HG02973 (cell line): ENCODE measurements around the gene LPP.

Experiments
- ATAC-seq: cut with Tn5 transposase; IDR thresholded peaks from one replicate; pipeline ENCODE4 v1.9.1; 2021; ENCODE audit warnings: moderate library complexity; ENCODE audit not compliant: unreplicated experiment

LPP gene

DNA sequence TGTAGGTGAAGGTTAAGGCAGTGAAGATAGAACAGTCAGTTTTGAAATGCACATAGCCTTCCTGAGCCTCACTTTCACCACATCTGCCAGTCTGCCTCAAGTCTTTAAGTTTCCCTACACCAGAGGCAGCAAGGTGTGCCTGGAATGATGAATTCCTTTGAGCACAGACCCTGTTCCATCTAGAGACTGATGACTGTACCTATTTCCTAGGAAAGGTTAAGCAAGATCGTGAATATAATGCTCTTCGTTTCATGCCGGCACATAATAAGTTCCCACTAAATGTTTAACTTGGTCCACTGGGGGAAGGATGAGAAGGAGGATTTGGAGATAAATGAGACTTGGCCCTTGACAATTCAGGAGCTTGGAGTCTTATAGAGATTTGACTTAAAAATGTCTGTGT lies 141.9 kb downstream of the LPP start:
- ATAC-seq: no peak

DNA sequence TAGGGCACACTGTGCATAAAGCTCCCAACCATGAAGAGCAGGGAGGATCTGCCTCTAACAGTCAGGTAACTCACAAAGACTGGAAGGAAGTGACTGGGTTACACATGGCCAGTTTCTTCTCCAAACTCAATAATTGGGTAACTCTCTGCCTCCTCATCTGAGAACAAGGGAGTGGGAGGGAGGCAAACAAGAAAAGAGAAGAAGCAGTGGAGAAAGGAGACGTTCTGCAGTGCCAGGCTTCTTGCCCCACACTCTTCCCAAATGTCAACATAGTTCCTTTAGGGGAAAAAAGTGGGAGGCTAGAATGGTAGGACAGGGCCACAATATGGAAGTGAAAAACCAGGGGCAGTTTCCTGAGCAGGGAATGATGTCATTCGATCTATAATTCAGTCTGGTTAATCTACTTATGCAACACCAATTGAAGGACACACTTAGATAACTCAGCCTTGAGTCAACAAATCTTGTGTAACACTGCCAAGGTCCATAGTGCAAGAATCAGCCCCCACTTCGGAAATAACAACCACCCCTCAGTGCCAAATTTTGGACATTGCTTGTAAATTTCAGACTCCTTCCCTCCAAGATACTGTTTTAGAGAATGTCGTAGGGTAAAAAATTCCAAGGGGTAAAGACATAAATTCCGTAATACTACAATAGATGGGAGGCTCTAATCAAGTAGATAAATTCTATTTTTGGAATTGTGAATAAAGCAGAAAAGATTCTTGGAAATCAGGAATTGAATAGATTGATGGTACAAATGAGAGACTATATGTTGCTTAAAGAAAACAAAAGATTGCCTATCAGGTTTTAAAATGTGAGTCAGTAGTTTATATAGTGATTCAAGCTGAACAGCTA lies 143.0 kb downstream of the LPP start:
- no peak for ATAC-seq

DNA sequence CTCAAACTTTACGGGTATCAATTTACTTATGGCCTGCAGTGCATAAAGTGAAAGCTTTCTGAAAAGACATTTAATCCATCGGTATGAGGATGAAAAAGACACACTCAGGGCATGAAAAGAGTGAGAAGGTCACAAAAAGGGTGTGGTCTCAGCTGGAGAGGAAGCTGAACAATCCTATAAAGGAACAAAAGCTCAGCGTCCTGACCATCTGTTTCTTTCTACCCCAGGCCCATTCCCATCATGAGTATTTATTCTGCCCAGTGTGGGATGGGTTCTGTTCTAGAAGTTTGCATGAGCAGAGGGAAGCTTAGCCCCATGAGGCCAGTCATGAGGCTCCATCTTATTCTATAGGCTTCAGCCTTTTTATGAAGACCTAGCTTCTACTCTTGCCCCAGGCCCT lies 144.6 kb downstream of the LPP start:
- no peak for ATAC-seq

DNA sequence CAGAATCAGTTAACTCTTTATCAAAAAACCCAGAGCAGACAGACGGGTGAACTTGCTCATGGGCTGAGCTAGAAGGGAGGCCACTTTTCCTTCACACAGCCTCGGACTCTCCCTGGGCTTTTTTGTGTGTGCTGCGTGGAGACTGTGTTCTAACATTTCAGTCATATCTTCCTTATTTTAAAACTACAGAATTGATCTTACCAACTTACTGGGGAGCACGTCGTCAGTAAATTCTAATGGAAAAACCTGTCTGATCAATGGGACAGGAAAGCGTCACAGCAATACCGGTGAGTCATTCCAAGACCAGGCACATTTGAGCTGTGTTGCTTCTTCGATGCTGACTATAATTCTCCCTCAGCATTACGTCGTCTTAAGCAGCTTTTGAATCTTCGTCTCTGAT lies 145.1 kb downstream of the LPP start:
- ATAC-seq: no peak

DNA sequence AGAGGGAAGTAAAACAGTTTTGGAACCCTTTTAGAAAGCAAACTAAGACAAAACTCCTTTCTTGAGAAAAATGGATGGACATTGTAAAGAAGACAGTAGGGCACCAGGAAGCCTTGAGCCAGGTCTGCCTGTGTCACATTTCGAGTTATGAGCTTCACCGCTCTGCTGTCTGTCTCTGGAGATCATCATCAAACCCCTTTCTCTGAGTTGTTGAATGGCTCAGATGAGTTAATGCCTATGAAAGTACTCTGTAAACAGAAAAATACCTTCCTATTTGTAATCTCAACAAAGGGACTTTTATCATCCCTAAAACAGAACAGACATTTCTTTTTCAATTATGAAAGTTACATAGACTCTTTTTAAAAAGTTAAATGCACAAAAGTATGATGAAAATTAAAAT lies 145.8 kb downstream of the LPP start:
- ATAC-seq: no peak

DNA sequence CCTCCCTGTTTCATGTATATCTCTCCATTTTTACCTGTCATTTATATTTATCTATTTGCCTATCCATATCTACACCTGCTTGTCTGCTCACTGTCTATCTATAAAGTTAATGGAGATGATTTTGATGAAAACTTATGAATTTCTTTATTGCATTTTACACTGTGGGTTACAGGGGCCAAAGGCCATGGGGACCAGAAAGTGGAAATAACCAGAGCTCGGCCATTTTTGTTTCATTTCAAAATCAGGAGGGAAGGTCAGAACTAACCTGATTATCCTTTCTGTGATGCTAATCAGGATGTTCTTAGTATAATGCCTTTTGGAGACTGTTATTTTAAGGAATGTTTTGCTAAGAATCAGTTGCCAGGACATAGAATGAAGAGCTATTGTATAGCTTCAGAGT lies 147.2 kb downstream of the LPP start:
- ATAC-seq: no peak

DNA sequence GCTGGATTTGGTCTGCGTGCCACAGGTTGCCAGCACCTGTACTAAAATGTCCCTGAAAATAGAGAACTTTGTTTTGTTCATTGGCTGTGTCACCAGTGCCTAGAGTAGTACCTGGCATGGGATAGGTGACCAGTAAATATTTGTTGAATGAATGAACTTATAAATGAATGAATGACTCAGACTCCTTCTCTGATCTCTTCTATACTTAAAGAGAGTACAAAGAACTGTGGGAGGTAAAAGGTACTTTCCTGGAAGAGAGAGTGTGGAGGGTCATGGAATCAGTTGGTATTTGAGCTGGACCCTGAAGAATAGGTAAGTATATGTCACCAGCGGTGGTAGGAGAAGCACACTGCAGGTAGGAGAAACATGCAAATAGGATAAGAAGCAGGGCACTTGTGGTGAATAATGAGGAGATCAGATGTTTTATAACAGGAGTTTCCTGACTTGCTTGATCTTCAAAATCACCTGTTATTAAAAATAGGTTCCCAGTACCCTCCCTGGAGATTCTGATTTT lies 149.4 kb downstream of the LPP start:
- no peak for ATAC-seq

DNA sequence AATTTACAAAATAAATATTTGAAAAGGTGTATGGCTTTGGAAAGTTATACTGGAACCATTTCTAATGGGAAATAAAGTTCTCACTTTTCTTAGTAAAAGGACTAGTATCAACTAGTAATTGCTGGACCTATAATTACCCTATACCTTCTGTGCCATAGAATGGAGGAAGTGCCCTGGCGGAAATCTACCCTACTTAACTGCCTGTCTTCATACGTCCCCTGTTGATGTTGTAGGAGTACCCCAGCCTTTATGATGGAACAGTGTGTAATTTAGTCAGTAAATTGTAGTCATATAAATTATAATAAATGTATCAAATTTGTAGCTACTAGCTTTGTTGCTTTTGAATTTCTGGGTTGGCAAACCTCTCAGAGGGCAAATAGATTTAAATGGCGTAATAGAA lies 149.9 kb downstream of the LPP start:
- ATAC-seq: no peak

DNA sequence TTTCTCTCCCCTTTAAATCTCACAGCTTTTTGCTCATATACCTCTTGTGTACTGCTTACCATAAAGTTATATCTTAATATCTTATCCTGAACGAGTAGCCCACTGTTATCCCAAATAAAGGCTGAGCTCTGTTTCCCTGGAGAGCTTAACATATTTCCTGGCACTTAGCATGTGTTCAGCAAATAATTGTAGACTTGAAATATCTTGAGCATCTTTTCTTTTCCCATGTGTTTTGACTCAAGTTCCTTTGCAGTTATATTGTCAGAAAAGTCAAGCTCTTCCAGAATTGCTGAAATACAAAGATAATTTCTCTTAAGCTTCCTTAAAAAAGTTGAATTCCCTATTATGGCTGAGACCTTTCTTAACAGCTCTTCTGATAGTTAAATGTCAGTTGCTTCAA lies 150.5 kb downstream of the LPP start:
- no peak for ATAC-seq

DNA sequence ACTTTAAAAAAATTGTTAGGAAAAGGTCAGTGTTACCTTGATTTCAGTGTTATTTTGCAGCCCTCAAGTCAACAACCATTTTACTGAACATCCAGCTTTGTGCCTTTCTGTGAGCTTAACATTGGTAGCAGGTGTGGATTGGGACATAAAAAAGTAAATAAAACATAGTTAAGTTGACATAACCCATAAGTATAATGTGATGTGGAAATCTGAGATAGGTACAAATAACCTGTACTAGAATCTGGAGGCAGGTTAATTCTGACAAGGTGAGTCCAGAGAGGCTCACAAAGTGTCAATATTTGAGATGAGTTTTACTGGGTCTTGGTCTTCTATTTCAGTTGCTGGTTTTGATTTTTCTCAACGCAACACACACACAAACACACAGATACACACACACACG lies 151.3 kb downstream of the LPP start:
- no peak for ATAC-seq

DNA sequence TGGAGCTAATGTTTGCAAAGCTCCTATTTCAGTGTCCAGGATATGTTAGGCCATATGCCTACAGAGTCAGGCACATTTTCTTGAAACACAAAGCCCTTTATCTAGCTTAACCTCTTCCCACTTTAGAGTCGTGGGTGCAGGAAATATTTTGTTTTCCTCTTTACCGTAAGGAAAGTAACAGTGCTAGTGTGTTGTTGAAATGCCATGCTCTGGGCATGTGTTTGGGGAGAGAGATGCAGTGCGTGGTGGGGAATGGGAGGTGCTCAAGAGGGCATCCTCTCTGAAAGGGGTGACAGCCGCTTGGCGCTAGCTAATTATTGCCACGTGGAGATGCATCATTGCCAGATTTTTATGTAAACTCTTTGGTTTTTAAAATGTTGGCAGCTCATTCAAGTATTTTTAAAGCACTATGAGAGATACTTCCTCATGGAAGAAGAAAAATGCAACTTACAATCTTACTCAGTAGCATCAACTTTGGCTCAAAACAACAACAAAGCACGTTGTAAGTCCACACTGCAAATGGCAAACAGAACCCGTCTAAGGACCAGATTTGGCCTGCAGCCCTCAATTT lies 152.6 kb downstream of the LPP start:
- no peak for ATAC-seq

DNA sequence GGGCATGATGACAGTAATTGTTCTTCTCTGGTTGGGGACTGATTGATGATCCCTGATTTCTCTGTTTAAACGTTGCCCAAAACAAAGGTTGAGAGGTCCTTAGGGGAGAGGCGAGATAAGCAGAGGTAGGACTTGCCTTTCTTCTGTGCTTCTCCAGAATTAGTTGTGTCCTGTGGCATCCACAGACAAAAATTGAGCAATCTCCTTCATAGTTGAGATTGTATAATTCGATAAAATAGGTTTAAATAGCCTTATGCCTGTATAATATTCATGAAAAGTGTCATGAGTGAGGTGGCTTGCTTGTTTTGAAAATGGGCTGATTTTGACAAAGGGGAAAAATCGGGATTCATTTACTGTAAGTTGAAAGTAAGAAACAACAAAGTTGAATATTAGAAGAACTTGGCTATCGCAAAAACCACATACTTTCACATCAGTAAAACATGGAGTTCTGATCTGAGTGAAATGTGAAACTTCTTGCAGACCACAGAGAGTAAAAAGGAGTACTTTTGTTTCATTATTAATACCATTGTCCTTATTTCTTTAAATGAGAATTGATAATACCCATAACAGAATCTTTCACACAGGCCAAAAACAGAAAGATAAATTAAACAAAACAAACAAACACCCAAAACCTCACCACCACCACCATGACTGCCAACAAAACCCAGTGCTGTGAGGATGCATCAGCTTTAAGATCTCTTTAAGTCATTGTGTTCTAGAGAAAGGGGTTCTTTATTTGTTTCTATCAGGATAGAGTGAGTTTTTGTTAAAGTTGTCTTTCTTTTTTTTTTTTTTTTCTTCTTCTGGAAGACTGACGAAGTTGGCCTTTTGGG lies 155.7 kb downstream of the LPP start:
- peak; percentile 99 for ATAC-seq

DNA sequence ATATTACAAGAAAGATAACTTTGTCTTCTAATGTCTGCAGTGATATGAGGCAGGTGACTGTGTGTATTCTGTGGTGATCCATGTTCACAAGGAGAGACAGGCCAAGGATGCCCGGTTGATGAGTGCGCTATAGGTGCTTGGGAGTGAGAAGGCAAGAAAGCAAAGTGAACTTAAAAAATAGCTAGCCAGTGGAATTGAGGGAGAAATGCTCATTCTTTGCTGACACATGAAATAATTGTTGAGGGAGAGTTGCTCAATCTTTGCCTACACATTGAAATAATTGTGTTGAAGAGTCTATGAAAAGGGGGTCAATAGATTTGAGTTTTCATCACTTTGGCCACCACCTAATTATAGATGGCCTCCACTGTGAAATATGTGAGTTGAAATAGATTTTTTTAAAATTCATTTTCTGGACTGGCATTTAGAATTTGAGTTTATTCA lies 156.3 kb downstream of the LPP start:
- no peak for ATAC-seq

DNA sequence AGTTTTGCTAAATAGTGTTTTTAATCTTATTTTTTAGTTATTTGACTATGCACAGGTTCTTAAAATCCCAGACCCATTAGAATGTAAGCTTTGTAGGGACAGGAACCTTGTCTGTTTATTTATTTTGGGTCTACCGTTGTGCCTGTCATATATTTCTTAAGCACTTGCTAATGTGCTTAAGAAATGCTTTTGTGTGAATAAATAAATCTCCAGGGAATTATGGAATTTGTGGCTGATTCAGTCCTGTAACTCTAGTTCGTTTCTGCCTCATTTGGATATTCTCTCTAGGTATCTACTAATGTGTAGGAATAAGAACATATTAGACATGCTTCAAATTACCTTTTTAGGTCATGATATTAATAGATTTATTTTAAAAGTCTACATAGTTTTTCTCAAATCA lies 161.6 kb downstream of the LPP start:
- no peak for ATAC-seq

DNA sequence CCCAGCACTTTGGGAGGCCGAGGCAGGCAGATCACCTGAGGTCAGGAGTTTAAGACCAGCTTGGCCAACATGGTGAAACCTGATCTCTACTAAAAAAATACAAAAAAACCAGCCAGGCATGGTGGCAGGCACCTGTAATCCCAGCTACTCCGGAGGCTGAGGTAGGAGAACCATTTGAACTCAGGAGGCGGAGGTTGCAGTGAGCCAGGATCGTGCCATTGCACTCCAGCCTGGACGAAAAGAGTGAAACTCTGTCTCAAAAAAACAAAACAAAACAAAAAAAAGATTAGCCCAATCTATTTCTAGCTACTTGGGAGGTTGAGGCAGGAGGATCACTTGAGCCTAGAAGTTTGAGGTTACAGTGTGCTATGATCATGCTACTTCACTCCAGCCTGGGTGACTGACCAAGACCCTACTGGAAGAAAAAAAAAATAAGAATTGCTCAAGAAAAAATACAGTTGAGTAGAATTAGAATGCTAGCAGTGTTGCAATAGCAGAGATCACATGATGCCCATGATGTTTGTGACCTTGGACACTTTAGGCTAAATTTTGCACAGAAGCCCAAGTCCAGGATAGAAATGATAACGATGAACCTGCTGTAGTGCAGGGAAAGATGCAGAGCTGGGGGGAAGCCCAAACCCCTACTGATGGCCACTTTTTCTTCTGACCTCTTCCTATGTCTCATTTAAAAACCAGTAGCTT lies 162.2 kb downstream of the LPP start:
- ATAC-seq: no peak

DNA sequence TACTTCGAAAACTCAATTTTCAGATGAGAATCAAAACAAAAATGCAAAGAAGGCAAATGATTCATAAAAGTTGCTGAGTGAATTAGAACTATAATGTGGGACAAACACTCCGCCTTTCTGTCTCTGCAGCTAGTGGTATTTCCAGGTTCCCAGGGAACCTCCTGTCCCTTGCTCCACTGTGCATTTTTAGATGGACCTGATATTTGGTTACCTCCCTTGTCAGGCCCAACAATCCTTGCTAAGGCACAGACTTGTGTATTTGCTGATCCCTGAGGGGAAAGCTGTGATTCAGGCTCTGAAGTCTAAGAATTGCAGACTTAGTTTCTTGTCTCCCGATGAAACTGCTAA lies 162.7 kb downstream of the LPP start:
- ATAC-seq: no peak

DNA sequence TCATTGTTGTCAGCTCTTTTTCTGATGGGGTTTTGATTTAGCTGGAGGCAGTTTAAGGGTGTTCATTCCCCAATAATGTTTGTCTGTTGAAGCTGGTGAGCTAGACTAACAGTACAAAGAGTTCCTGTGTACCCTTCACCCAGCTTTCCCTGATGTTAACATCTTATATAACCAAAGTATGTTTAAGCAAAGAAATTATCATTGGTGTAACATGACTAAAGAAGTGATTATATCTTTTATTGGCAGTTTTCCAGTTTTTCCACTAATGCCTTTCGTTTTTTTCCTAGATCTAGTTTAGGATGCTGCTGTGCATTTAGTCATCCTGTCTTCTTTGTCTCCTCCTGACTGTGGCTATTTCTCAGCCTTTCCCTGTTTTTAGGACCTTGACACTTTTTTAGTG lies 165.6 kb downstream of the LPP start:
- ATAC-seq: no peak

DNA sequence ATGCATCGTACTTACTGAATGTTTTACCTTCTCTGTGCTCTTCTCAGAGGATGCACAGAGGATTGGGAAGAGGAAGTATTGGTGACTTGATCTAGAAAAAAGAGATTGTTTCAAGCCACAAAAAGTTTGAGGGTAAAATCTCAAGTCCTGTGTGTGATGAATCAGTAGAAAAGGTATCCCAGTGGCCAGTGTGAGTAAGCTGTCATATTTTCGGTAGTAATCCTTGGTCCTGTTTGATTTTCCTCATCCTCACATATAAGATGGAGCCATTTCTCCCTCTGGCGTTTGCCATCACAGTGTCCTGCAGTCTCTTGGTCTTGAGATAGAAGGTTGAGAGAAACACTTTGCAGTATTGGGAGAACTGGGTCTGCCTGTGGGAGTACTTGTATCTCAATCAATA lies 166.8 kb downstream of the LPP start:
- no peak for ATAC-seq

DNA sequence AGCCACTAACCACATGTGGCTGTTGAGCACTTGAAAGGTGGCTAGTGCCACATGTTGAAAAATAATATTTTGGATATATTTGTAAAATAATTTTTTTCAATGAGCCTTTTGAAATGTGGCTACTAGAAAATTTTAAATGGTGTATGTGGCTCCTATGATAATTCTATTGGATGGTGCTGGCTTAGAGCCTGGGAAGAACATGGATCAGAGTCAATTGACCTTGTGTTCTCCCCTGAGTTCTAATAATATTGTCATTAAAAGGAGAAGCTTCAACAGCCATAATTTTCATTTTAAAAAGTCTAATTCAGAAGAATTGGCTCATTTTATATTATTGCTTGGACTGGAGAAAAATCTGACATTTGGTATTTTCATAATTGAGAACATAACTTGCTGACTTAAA lies 167.3 kb downstream of the LPP start:
- ATAC-seq: no peak

DNA sequence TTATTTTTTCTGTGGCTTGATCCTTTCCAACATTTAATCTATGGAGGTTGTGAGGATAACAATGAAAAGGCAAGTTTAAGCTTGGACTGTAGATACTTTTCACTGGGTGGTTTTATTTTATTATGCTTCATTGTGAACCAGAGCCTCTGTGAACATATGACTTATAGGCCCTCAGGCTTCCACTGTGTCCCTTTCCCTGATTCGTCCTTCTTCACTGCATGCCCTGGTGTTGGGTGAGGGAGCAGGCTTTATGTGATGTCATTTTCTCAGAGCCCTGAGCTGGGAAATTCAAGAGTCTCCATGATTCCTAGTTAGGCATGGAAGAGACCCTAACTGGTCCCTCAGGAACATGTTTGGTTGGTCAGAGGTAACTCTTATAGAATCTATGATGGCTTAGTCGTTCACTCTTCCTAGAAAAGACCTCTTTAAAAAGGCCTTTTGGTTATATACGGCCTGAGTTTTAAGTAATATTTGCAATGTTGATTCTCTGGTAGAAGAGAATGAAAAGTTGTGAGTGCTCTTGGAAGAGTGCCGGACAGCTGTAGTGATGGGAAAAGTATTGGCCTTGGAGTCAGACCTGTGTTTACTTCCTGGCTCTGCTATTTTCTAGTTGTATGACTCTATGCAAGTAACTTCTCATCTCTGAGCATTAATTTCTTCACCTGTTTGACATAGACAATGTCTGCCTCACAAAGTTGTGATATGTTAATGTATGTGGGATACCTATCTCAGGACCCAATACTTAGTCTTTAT lies 168.4 kb downstream of the LPP start:
- ATAC-seq: no peak
